GM12875 (cell line): ENCODE data around the gene POLR2C.

Source experiments
- H3K4me3 ChIP-seq: one replicate; pipeline ENCODE4 v1.5.1; 2011; ENCODE audit warnings: low read depth, low read length, control low read depth
- TF ChIP-seq, protein P1 (sequence below): IDR thresholded peaks from 2 replicates; pipeline ENCODE4 v1.5.1; 2011; ENCODE audit warnings: low read depth, mild to moderate bottlenecking, control low read depth, inconsistent platforms, low read length, moderate library complexity, borderline replicate concordance; ENCODE audit not compliant: insufficient read depth

The POLR2C gene

DNA sequence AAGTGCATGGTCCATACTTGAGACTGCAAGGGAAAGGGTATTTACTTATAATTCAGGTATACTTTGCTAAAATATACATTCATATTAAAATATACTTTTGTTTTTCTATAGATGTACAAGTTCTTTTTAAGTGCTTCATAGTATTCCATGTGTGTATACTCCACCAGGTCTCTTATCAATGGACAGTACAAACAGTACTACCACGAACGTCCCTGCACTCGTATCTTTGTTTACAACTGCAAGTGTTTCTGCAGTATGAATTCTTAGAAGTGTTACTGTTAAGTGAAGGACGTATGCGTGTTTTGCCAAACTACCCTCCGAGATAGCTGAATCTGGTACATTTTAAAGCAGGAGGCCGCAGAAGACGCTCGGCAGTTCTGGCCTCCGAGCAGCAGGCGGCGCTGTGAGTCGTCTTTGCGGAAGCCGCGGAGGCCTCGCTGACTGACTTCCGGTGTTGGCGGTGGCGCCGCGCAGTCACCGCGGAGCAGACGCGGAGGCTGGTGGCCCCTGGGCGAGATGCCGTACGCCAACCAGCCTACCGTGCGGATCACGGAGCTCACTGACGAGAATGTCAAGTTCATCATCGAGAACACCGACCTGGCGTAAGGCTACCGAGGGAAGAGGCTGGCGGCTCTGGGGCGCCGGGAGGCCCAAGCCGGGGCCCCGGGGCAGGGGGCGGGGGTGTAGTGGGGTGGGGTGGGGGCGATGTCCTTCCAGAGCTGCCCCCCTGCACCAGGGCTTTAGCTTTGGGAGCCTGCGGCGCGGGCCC lies at the start of gene POLR2C:
Gene POLR2C (plus strand): TSS at position 471 of the 769 bp plus-strand sequence. CDS start 46 bp downstream, at position 517.
- peak within 1 kb of the TSS; percentile 60 for H3K4me3 ChIP-seq
- TF ChIP-seq, protein P1, sequence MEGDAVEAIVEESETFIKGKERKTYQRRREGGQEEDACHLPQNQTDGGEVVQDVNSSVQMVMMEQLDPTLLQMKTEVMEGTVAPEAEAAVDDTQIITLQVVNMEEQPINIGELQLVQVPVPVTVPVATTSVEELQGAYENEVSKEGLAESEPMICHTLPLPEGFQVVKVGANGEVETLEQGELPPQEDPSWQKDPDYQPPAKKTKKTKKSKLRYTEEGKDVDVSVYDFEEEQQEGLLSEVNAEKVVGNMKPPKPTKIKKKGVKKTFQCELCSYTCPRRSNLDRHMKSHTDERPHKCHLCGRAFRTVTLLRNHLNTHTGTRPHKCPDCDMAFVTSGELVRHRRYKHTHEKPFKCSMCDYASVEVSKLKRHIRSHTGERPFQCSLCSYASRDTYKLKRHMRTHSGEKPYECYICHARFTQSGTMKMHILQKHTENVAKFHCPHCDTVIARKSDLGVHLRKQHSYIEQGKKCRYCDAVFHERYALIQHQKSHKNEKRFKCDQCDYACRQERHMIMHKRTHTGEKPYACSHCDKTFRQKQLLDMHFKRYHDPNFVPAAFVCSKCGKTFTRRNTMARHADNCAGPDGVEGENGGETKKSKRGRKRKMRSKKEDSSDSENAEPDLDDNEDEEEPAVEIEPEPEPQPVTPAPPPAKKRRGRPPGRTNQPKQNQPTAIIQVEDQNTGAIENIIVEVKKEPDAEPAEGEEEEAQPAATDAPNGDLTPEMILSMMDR, result peak; percentile 96

GRCh38 chr16:57413301-57413730 lies 49.2 kb upstream of the POLR2C start:
- TF ChIP-seq, protein P1, result no peak
- peak overlapping the region; percentile 21 for H3K4me3 ChIP-seq

DNA sequence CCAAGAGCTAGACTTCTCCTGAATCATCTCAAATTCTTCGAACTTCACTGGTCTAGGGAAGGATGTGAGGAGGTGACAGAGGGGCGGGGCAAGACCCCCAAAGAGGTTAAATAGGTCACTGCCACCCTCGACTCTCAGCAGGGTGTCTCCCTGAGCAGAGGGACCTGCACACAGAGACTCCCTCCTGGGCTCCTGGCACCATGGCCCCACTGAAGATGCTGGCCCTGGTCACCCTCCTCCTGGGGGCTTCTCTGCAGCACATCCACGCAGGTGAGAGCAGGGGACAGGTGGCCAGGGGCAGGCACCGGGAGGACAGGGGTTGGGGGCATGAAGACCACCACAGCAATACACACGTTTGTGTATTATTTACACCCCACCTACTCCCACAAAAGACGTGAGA lies 48.7 kb upstream of the POLR2C start:
- TF ChIP-seq, protein P1, result no peak
- H3K4me3 ChIP-seq, result peak overlapping the region; percentile 24

DNA sequence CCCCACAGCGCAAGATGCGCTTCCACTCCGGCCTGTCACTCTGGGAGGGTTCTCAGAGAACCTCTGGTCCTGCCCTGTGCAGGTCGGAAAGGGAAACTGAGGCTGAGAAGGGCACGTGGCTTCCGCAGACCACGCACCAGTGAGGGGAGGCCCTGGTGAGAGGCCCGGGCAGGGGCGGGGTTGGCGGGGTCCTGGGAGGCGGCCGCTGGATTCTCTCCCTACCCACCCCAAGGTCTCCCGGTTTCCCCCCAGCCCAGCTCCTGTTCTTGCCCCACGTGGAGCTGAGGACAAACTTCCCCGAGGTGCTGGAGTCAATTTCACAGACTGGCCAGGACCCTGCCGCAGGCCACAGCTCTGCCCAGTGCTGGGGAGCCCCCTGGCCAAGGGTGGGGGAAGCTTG lies 46.4 kb upstream of the POLR2C start:
- TF ChIP-seq, protein P1, result no peak
- H3K4me3 ChIP-seq, result no peak overlapping the region

- TF ChIP-seq, protein P1, result no peak
- H3K4me3 ChIP-seq, result no peak overlapping the region
These were observed 43.0 kb upstream of the POLR2C start for GRCh38 chr16:57419506-57419905.

- H3K4me3 ChIP-seq, result no peak overlapping the region
- TF ChIP-seq, protein P1, result peak; percentile 63; the same call in 1 of the 2 replicates
These were observed 40.2 kb upstream of the POLR2C start for GRCh38 chr16:57422026-57422944.
